HCT116 (cell line): ENCODE data around the gene RANBP1.

Source experiments
- CTCF ChIP-seq, 3 experiments: fragments of 200-600 bp in 1 of 3; sonication (generic) in 1 of 3; IDR thresholded peaks in 2 of 3; conservative IDR thresholded peaks in 1 of 3; 2 replicates each; pipeline ENCODE4 v1.5.1; 2012 to 2017; ENCODE audit warnings: low read depth in 2 of 3, low read length in 2 of 3, antibody characterized with exemption in 1 of 3, borderline replicate concordance in 1 of 3, control low read depth in 1 of 3, mild to moderate bottlenecking in 1 of 3, mixed read lengths in 1 of 3, mixed run types in 1 of 3, moderate library complexity in 1 of 3; ENCODE audit not compliant: insufficient read depth in 1 of 3
- EZH2 ChIP-seq: fragments of 200-600 bp; sonication (generic); IDR thresholded peaks from 2 replicates; pipeline ENCODE4 v1.6.1; 2017; ENCODE audit warnings: antibody characterized with exemption, mixed run types
- JUND ChIP-seq: IDR thresholded peaks from 2 replicates; pipeline ENCODE4 v1.6.1; 2012
- ZBTB33 ChIP-seq: IDR thresholded peaks from 2 replicates; pipeline ENCODE4 v1.6.1; 2011; ENCODE audit warnings: mild to moderate bottlenecking, low read length, moderate library complexity; ENCODE audit not compliant: insufficient replicate concordance; ENCODE audit errors: extremely low read depth
- TF ChIP-seq, protein P1 (sequence below): IDR thresholded peaks from 2 replicates; pipeline ENCODE4 v1.6.1; 2012; ENCODE audit warnings: low read depth

DNA sequence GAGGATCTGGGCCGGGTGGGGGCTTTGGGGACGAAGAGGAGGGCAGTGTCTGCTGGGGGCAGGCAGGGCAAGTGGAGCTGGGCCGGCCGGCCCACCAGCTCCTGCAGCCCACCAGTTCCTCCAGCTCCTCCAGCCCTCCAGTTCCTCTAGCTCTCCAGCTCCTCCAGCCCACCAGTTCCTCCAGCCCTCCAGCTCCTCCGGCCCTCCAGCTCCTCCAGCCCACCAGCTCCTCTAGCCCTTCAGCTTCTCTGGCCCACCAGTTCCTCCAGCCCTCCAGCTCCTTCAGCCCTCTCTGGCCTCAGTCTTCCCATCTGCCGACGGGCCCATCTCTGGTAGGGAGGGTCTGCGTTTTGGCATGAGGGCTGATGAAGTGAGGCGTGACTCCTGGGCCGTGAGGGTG, 44.1 kb downstream of the RANBP1 start:
- TF ChIP-seq CTCF (IDR thresholded peaks at IDR 0.05 in 2 of 3, conservative IDR thresholded peaks at IDR 0.05 in 1 of 3; ENCODE audit: borderline replicate concordance in 1 of 3, insufficient read depth in 1 of 3, low read depth in 2 of 3, low read length in 2 of 3) (no peak), JUND (no peak), EZH2 (no peak), ZBTB33 (no peak)
- TF ChIP-seq, protein P1, sequence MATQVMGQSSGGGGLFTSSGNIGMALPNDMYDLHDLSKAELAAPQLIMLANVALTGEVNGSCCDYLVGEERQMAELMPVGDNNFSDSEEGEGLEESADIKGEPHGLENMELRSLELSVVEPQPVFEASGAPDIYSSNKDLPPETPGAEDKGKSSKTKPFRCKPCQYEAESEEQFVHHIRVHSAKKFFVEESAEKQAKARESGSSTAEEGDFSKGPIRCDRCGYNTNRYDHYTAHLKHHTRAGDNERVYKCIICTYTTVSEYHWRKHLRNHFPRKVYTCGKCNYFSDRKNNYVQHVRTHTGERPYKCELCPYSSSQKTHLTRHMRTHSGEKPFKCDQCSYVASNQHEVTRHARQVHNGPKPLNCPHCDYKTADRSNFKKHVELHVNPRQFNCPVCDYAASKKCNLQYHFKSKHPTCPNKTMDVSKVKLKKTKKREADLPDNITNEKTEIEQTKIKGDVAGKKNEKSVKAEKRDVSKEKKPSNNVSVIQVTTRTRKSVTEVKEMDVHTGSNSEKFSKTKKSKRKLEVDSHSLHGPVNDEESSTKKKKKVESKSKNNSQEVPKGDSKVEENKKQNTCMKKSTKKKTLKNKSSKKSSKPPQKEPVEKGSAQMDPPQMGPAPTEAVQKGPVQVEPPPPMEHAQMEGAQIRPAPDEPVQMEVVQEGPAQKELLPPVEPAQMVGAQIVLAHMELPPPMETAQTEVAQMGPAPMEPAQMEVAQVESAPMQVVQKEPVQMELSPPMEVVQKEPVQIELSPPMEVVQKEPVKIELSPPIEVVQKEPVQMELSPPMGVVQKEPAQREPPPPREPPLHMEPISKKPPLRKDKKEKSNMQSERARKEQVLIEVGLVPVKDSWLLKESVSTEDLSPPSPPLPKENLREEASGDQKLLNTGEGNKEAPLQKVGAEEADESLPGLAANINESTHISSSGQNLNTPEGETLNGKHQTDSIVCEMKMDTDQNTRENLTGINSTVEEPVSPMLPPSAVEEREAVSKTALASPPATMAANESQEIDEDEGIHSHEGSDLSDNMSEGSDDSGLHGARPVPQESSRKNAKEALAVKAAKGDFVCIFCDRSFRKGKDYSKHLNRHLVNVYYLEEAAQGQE, result no peak
